IMR-90 (cell line): ENCODE results near the gene ULBP2.

Source experiments
- MAZ ChIP-seq: IDR thresholded peaks from 2 replicates; pipeline ENCODE4 v1.6.1; 2012; ENCODE audit warnings: low read depth, mild to moderate bottlenecking, low read length, improper control_type of control experiment, moderate library complexity, borderline replicate concordance
- MXI1 ChIP-seq: IDR thresholded peaks from 2 replicates; pipeline ENCODE4 v1.6.1; 2012; ENCODE audit warnings: low read depth, mild to moderate bottlenecking, low read length, moderate library complexity, borderline replicate concordance
- NFE2L2 ChIP-seq: fragments of 150-350 bp; IDR thresholded peaks from 2 replicates; pipeline ENCODE4 v1.6.1; 2016; ENCODE audit warnings: low read depth, mild to moderate bottlenecking, low read length
- POLR2A ChIP-seq: IDR thresholded peaks from 2 replicates; pipeline ENCODE4 v1.6.1; 2012; ENCODE audit warnings: mild to moderate bottlenecking, low read depth, low read length
- RAD21 ChIP-seq: IDR thresholded peaks from 2 replicates; pipeline ENCODE4 v1.6.1; 2012; ENCODE audit warnings: low read length, improper control_type of control experiment
- SMC3 ChIP-seq: fragments of 150-350 bp; IDR thresholded peaks from 2 replicates; pipeline ENCODE4 v1.6.1; 2016; ENCODE audit warnings: low read depth, mild to moderate bottlenecking, antibody characterized with exemption, low read length, moderate library complexity
- TF ChIP-seq, protein P1 (sequence below): conservative IDR thresholded peaks from 2 replicates; pipeline ENCODE4 v1.5.1; 2012; ENCODE audit warnings: mild to moderate bottlenecking, low read depth, low read length, improper control_type of control experiment
- TF ChIP-seq, protein P2 (sequence below): fragments of 150-350 bp; IDR thresholded peaks from 2 replicates; pipeline ENCODE4 v1.6.1; 2016; ENCODE audit warnings: low read depth, mild to moderate bottlenecking, low read length, moderate library complexity, borderline replicate concordance

DNA sequence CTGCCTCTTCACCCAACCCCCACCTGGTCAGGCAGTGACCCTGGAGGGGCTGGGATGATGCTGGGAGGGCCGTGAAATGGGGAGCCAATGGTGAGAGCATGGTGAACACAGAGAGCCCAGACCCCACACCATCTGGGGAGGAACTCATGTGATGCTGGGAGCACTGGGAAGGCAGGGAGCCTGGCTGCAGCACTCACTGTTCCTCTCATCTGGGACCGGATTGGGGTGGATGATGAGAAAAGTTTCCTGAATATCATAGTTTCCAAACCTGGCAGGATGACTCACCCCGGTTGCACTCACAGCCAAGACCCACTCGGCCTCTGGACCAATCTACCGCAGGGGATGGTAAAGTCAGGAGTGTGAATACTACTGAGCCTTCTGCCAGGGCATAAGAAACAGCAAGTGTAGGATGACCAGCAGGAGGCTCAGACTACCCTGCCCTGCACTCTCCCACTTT is 43.7 kb downstream of the ULBP2 start:
- no peak for TF ChIP-seq NFE2L2
- TF ChIP-seq, protein P1, sequence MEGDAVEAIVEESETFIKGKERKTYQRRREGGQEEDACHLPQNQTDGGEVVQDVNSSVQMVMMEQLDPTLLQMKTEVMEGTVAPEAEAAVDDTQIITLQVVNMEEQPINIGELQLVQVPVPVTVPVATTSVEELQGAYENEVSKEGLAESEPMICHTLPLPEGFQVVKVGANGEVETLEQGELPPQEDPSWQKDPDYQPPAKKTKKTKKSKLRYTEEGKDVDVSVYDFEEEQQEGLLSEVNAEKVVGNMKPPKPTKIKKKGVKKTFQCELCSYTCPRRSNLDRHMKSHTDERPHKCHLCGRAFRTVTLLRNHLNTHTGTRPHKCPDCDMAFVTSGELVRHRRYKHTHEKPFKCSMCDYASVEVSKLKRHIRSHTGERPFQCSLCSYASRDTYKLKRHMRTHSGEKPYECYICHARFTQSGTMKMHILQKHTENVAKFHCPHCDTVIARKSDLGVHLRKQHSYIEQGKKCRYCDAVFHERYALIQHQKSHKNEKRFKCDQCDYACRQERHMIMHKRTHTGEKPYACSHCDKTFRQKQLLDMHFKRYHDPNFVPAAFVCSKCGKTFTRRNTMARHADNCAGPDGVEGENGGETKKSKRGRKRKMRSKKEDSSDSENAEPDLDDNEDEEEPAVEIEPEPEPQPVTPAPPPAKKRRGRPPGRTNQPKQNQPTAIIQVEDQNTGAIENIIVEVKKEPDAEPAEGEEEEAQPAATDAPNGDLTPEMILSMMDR: no peak
- no peak for TF ChIP-seq POLR2A
- no peak for TF ChIP-seq MAZ
- TF ChIP-seq, protein P2, sequence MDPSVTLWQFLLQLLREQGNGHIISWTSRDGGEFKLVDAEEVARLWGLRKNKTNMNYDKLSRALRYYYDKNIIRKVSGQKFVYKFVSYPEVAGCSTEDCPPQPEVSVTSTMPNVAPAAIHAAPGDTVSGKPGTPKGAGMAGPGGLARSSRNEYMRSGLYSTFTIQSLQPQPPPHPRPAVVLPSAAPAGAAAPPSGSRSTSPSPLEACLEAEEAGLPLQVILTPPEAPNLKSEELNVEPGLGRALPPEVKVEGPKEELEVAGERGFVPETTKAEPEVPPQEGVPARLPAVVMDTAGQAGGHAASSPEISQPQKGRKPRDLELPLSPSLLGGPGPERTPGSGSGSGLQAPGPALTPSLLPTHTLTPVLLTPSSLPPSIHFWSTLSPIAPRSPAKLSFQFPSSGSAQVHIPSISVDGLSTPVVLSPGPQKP: no peak
- TF ChIP-seq RAD21: no peak
- no peak for TF ChIP-seq SMC3
- no peak for TF ChIP-seq MXI1
